Stimulated activated CD8-positive, alpha-beta memory T cell treated with anti-CD3 and anti-CD28 coated beads, Interleukin-4, amount 100 ng/mL, for 4 hours (primary cell): ENCODE data around the gene GDAP1L1.
"Not testable (repeated sequence)": the region's sequence is repeated elsewhere in the genome, so short reads cannot be mapped to it uniquely, and the experiment has no call there.

Experiments used
- DNase-seq, 2 donors: peaks; one replicate each; pipeline ENCODE4 v3.0.0-alpha.2; 2020; ENCODE audit warnings: low read depth in 2 of 2, low spot score in 1 of 2

Gene GDAP1L1

GRCh38 chr20:44219170-44219730 lies 27.9 kb upstream of the GDAP1L1 start:
- no peak for DNase-seq

GRCh38 chr20:44219791-44220190 lies 27.3 kb upstream of the GDAP1L1 start:
- no peak for DNase-seq

- DNase-seq, result no peak
Measured at GRCh38 chr20:44221368-44221954, 25.6 kb upstream of the GDAP1L1 start.

GRCh38 chr20:44222027-44222426 lies 25.1 kb upstream of the GDAP1L1 start:
- DNase-seq, result no peak

GRCh38 chr20:44222633-44223368 lies 24.3 kb upstream of the GDAP1L1 start:
- DNase-seq, result no peak

GRCh38 chr20:44223721-44224120 lies 23.4 kb upstream of the GDAP1L1 start:
- no peak for DNase-seq

GRCh38 chr20:44224637-44225036 lies 22.5 kb upstream of the GDAP1L1 start:
- no peak for DNase-seq

- DNase-seq, result no peak
Measured at GRCh38 chr20:44228465-44229258, 18.4 kb upstream of the GDAP1L1 start.

GRCh38 chr20:44231193-44231592 lies 15.9 kb upstream of the GDAP1L1 start:
- no peak for DNase-seq

GRCh38 chr20:44231713-44232468 lies 15.2 kb upstream of the GDAP1L1 start:
- DNase-seq, result no peak

GRCh38 chr20:44232469-44232856 lies 14.6 kb upstream of the GDAP1L1 start:
- DNase-seq, result not testable (repeated sequence)

- DNase-seq, result no peak
Measured at GRCh38 chr20:44233436-44234016, 13.6 kb upstream of the GDAP1L1 start.

- no peak for DNase-seq
Measured at GRCh38 chr20:44234566-44235317, 12.4 kb upstream of the GDAP1L1 start.

- DNase-seq, result no peak
Measured at GRCh38 chr20:44235702-44236101, 11.4 kb upstream of the GDAP1L1 start.

GRCh38 chr20:44236840-44237239 lies 10.3 kb upstream of the GDAP1L1 start:
- DNase-seq, result not testable (repeated sequence)

- no peak for DNase-seq
Measured at GRCh38 chr20:44241796-44242195, 5.3 kb upstream of the GDAP1L1 start.

- no peak for DNase-seq
Measured at GRCh38 chr20:44245977-44246376, 1.1 kb upstream of the GDAP1L1 start.

- DNase-seq, result no peak
Measured at GRCh38 chr20:44247586-44248409, 690 bp downstream of the GDAP1L1 start.

- DNase-seq, result no peak
Measured at GRCh38 chr20:44248410-44248759, 1.3 kb downstream of the GDAP1L1 start.
